Measurements from ENCODE around the gene RNF41. TPM values are rescaled to one million over a fixed set of nuclear protein-coding genes. Genes with fewer than 3 reads are reported as not detected.

Gene RNF41
- total RNA-seq, 2 donors from 2014 or later, result 66.6 to 76.5 TPM

DNA sequence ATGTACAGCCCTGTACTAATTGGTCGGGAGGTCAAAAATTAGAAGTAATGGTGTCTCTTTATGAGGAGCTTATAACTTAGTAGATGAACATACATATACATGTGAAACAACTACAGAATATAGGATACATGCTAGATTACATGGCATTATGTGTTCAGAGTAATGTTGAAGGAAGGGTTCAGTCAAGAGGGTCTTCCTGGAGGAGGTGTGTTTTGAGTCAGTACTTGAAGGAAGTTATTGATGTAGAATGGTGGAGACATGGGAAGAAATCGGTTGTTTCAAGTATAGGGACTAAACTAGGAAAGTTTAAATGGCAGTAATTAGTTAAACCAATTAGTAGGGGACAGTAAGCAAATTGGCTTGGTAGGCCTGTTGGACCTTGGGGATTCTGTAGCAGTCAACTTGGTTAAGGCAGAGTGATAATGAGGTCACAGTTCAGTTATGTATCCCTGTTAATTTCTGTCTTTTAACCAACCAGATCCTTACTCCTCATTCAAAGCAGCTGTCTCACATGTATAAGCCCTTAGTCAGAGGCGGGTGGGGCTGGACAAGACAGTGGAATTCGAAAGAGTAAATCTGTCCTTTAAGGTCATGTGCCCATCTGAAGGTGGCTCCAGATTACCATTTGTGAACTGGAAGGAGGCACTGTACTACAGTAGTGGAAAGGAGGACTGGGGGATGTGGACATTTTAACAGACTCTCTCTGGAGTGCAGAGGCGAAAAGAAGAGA, 39.9 kb upstream of the RNF41 start:
- no peaks in the 10 kb centered on the region for H3K9me3 ChIP-seq
- H3K4me3 ChIP-seq, result no peak overlapping the region
- no peak for ATAC-seq (ENCODE audit: insufficient number of reproducible peaks, low FRiP score, low read depth)
- H3K27ac ChIP-seq, result no peak overlapping the region
- no peaks in the 10 kb centered on the region for H3K27me3 ChIP-seq (replicated peaks; ENCODE audit: insufficient read depth)
- TF ChIP-seq, protein P1, sequence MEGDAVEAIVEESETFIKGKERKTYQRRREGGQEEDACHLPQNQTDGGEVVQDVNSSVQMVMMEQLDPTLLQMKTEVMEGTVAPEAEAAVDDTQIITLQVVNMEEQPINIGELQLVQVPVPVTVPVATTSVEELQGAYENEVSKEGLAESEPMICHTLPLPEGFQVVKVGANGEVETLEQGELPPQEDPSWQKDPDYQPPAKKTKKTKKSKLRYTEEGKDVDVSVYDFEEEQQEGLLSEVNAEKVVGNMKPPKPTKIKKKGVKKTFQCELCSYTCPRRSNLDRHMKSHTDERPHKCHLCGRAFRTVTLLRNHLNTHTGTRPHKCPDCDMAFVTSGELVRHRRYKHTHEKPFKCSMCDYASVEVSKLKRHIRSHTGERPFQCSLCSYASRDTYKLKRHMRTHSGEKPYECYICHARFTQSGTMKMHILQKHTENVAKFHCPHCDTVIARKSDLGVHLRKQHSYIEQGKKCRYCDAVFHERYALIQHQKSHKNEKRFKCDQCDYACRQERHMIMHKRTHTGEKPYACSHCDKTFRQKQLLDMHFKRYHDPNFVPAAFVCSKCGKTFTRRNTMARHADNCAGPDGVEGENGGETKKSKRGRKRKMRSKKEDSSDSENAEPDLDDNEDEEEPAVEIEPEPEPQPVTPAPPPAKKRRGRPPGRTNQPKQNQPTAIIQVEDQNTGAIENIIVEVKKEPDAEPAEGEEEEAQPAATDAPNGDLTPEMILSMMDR (IDR thresholded peaks at IDR 0.05), result no peak
- DNase-seq (ENCODE audit: low spot score), result no peak
- peaks cover 12 to 17% of the 10 kb centered on the region in 2 donors for H3K4me1 ChIP-seq (ENCODE audit: control insufficient read depth in 1 of 2, low read depth in 2 of 2)
- no peaks in the 10 kb centered on the region for H3K36me3 ChIP-seq

DNA sequence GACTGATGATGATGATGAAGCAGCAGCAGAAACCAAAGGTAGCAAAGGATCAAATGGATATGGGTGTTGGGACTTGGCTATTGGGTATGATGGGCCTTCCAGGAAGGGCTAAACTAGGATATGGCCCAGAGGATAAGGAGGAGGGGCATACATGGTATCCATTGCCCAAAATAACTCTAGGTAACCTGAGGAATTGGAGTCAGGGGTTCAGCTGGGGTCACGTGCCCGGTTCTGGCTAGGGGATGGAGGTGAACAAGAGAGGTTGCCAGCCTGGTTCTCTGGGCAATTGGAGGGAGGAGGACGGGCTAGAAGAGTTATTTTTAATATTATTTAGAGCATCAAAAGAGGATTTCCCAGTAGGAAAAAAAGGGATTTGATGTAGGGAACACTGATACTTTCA, 39.2 kb upstream of the RNF41 start:
- TF ChIP-seq, protein P1 (IDR thresholded peaks at IDR 0.05), result no peak
- Histone ChIP-seq H3K27me3 (replicated peaks; ENCODE audit: insufficient read depth) (no peaks in the 10 kb centered on the region), H3K4me3 (no peak overlapping the region), H3K36me3 (no peaks in the 10 kb centered on the region), H3K9me3 (no peaks in the 10 kb centered on the region), H3K4me1 (ENCODE audit: control insufficient read depth in 1 of 2, low read depth in 2 of 2) (peaks cover 13 to 25% of the 10 kb centered on the region in 2 donors), H3K27ac (no peak overlapping the region)
- DNase-seq (ENCODE audit: low spot score) (no peak), ATAC-seq (ENCODE audit: insufficient number of reproducible peaks, low FRiP score, low read depth) (no peak)

- H3K4me1 ChIP-seq (ENCODE audit: control insufficient read depth in 1 of 2, low read depth in 2 of 2), result peaks cover 13 to 30% of the 10 kb centered on the region in 2 donors
- H3K4me3 ChIP-seq, result no peak overlapping the region
- TF ChIP-seq, protein P1 (IDR thresholded peaks at IDR 0.05), result no peak
- DNase-seq (ENCODE audit: low spot score) (no peak), ATAC-seq (ENCODE audit: insufficient number of reproducible peaks, low FRiP score, low read depth) (no peak)
- peaks cover 4% of the 10 kb centered on the region for H3K36me3 ChIP-seq
- H3K27ac ChIP-seq, result no peak overlapping the region
- H3K9me3 ChIP-seq, result no peaks in the 10 kb centered on the region
- no peaks in the 10 kb centered on the region for H3K27me3 ChIP-seq (replicated peaks; ENCODE audit: insufficient read depth)
Observed at GRCh38 chr12:56260380-56260779, 38.7 kb upstream of the RNF41 start.

- H3K4me1 ChIP-seq (ENCODE audit: control insufficient read depth in 1 of 2, low read depth in 2 of 2), result peaks cover 13 to 30% of the 10 kb centered on the region in 2 donors
- no peak for DNase-seq (ENCODE audit: low spot score)
- H3K27ac ChIP-seq, result peak overlapping the region; percentile 73 to 75
- peak overlapping the region; percentile 85 for H3K4me3 ChIP-seq
- TF ChIP-seq, protein P1 (IDR thresholded peaks at IDR 0.05), result no peak
- H3K27me3 ChIP-seq (replicated peaks; ENCODE audit: insufficient read depth), result no peaks in the 10 kb centered on the region
- ATAC-seq (ENCODE audit: insufficient number of reproducible peaks, low FRiP score, low read depth), result no peak
- no peaks in the 10 kb centered on the region for H3K9me3 ChIP-seq
- H3K36me3 ChIP-seq, result peaks cover 18% of the 10 kb centered on the region
Observed at GRCh38 chr12:56258820-56259183, 37.1 kb upstream of the RNF41 start.

- TF ChIP-seq, protein P1 (IDR thresholded peaks at IDR 0.05), result peak; percentile 62
- ATAC-seq (ENCODE audit: insufficient number of reproducible peaks, low FRiP score, low read depth) (peak; percentile 93), DNase-seq (ENCODE audit: low spot score) (no peak)
- Histone ChIP-seq H3K27ac (peak within 1 kb of the TSS; percentile 73 to 75), H3K4me3 (peak within 1 kb of the TSS; percentile 85), H3K4me1 (ENCODE audit: control insufficient read depth in 1 of 2, low read depth in 2 of 2) (peaks cover 13 to 30% of the 10 kb centered on the region in 2 donors), H3K9me3 (no peaks in the 10 kb centered on the region), H3K27me3 (replicated peaks; ENCODE audit: insufficient read depth) (no peaks in the 10 kb centered on the region), H3K36me3 (peaks cover 24% of the 10 kb centered on the region)
Observed at GRCh38 chr12:56258068-56258819, 36.5 kb upstream of the RNF41 start, which contains the start of gene ANKRD52. Gene ANKRD52, minus strand, starts transcription at chr12:56258384. Its CDS starts 115 bp downstream, at chr12:56258269.
